A549 (cell line): ENCODE data around the gene KLK7. TPM values are rescaled to one million over a fixed set of nuclear protein-coding genes. Genes with fewer than 3 reads are reported as not detected.

Experiments
- ATAC-seq, 2 experiments: fragments of 200-7000 bp in 1 of 2; fragments of >200 bp in 1 of 2; cut with Nextera tagmentation in 1 of 2; cut with Tn5 transposase in 1 of 2; 3 replicates each; pipeline versions ENCODE4 v1.8.0 to v1.9.1; 2018 to 2020; ENCODE audit warnings: mild to moderate bottlenecking in 1 of 2, moderate library complexity in 1 of 2
- CTCF ChIA-PET: fragments of 300-600 bp; sonication (Branson Sonifier 250); formaldehyde crosslinking; extraction: SDS; loops from one replicate; lab custom pipeline; 2021; ENCODE audit warnings: antibody characterized with exemption, inconsistent platforms; lab: Yijun Ruan, JAX
- POLR2A ChIA-PET: fragments of 350-600 bp; formaldehyde crosslinking; extraction: SDS; loops from one replicate; lab custom pipeline; 2021; ENCODE audit warnings: antibody characterized with exemption, inconsistent platforms; lab: Yijun Ruan, JAX
- DNase-seq, 2 experiments: peaks; one replicate each; pipeline versions ENCODE4 v3.0.0 to v3.0.0-alpha.2; 2011 to 2016; ENCODE audit warnings: low read depth in 1 of 2, low spot score in 1 of 2
- FAIRE-seq: peaks from 2 replicates; lab custom pipeline; 2011; peaks lifted over from hg19 to GRCh38; lab: Jason Lieb, UNC
- H3K27ac ChIP-seq, 2 experiments: fragments of >200 bp; sonication (Bioruptor Twin); formaldehyde crosslinking; 3 replicates each; pipeline ENCODE4 v1.5.1; 2016 to 2017
- H3K4me1 ChIP-seq: fragments of >200 bp; sonication (Bioruptor Twin); formaldehyde crosslinking; 3 replicates; pipeline ENCODE4 v1.6.1; 2016
- H3K4me2 ChIP-seq: fragments of >200 bp; sonication (Bioruptor Twin); formaldehyde crosslinking; 3 replicates; pipeline ENCODE4 v1.6.1; 2016
- H3K4me3 ChIP-seq: fragments of >200 bp; sonication (Bioruptor Twin); formaldehyde crosslinking; 3 replicates; pipeline ENCODE4 v1.5.1; 2016
- H3K9me3 ChIP-seq: fragments of >200 bp; sonication (Bioruptor Twin); formaldehyde crosslinking; 3 replicates; pipeline ENCODE4 v1.6.1; 2016
- ATOH8 ChIP-seq: fragments of 250-450 bp; sonication (Bioruptor Pico); IDR thresholded peaks from 2 replicates; pipeline ENCODE4 v1.5.0; 2020; ENCODE audit warnings: low read depth, mild to moderate bottlenecking, moderate library complexity
- CBX2 ChIP-seq: fragments of 200-600 bp; sonication (generic); IDR thresholded peaks from 2 replicates; pipeline ENCODE4 v1.6.1; 2016; ENCODE audit warnings: low read depth, mild to moderate bottlenecking, borderline replicate concordance
- CEBPB ChIP-seq, 2 experiments: fragments of >200 bp in 1 of 2; sonication (Bioruptor Twin) in 1 of 2; formaldehyde crosslinking in 1 of 2; IDR thresholded peaks; 2 replicates each; pipeline ENCODE4 v1.6.1; 2012 to 2016
- CHD2 ChIP-seq: fragments of 150-350 bp; IDR thresholded peaks from 2 replicates; pipeline ENCODE4 v1.6.1; 2014; ENCODE audit warnings: low read length; ENCODE audit not compliant: partially characterized antibody
- CHD4 ChIP-seq: fragments of 200-600 bp; sonication (generic); IDR thresholded peaks from 2 replicates; pipeline ENCODE4 v1.6.1; 2016; ENCODE audit warnings: antibody characterized with exemption, mild to moderate bottlenecking, borderline replicate concordance
- FOXS1 ChIP-seq: fragments of 250-450 bp; sonication (Bioruptor Pico); IDR thresholded peaks from 2 replicates; pipeline ENCODE4 v1.5.0; 2020; ENCODE audit warnings: mild to moderate bottlenecking, moderate library complexity
- HDAC2 ChIP-seq: fragments of 200-600 bp; sonication (generic); IDR thresholded peaks from 2 replicates; pipeline ENCODE4 v1.6.1; 2016
- HES2 ChIP-seq: fragments of >200 bp; sonication (Bioruptor Twin); formaldehyde crosslinking; IDR thresholded peaks from 2 replicates; pipeline ENCODE4 v1.6.1; 2016
- HEYL ChIP-seq: fragments of 250-450 bp; sonication (Bioruptor Pico); IDR thresholded peaks from 2 replicates; pipeline ENCODE4 v1.8.0; 2021; ENCODE audit warnings: mild to moderate bottlenecking, moderate library complexity
- HMGXB4 ChIP-seq: fragments of 250-450 bp; sonication (Bioruptor Pico); IDR thresholded peaks from 2 replicates; pipeline ENCODE4 v1.5.0; 2021; ENCODE audit warnings: mild to moderate bottlenecking, moderate library complexity, borderline replicate concordance
- HOXA7 ChIP-seq: fragments of 250-450 bp; sonication (Bioruptor Pico); IDR thresholded peaks from 2 replicates; pipeline ENCODE4 v1.5.0; 2020; ENCODE audit warnings: mild to moderate bottlenecking, moderate library complexity
- HOXB5 ChIP-seq: fragments of 250-450 bp; sonication (Bioruptor Pico); IDR thresholded peaks from 2 replicates; pipeline ENCODE4 v1.5.0; 2020; ENCODE audit warnings: mild to moderate bottlenecking, moderate library complexity
- JUN ChIP-seq, 2 experiments: fragments of >200 bp; sonication (Bioruptor Twin); formaldehyde crosslinking; IDR thresholded peaks; 2 replicates in 1 of 2; 3 replicates in 1 of 2; pipeline ENCODE4 v1.6.1; 2016 to 2017
- JUNB ChIP-seq: fragments of >200 bp; sonication (Bioruptor Twin); formaldehyde crosslinking; IDR thresholded peaks from 2 replicates; pipeline ENCODE4 v1.6.1; 2016
- MAX ChIP-seq: IDR thresholded peaks from 2 replicates; pipeline ENCODE4 v1.6.1; 2012
- NFE2L2 ChIP-seq: fragments of 150-350 bp; conservative IDR thresholded peaks from 2 replicates; pipeline ENCODE4 v1.6.1; 2014; ENCODE audit warnings: low read length
- PHF8 ChIP-seq: fragments of 200-600 bp; sonication (generic); IDR thresholded peaks from 2 replicates; pipeline ENCODE4 v1.6.1; 2016; ENCODE audit warnings: low read depth, mild to moderate bottlenecking, antibody characterized with exemption, moderate library complexity, borderline replicate concordance
- POLR2AphosphoS2 ChIP-seq: conservative IDR thresholded peaks from 2 replicates; pipeline ENCODE4 v1.6.1; 2012; ENCODE audit warnings: low read length, improper control_type of control experiment, inconsistent platforms
- SMC3 ChIP-seq: fragments of >200 bp; sonication (Bioruptor Twin); formaldehyde crosslinking; IDR thresholded peaks from 3 replicates; pipeline ENCODE4 v1.6.1; 2018; ENCODE audit warnings: inconsistent platforms
- ZFP36 ChIP-seq: fragments of 450-650 bp; IDR thresholded peaks from 2 replicates; pipeline ENCODE4 v1.6.1; 2014; ENCODE audit warnings: borderline replicate concordance; ENCODE audit not compliant: partially characterized antibody
- WGBS: methylation state at CpG from one replicate; pipeline ENCODE4 v1.1.6; 2017; ENCODE audit errors: missing lambda C conversion rate; 5-methylcytosine and 5-hydroxymethylcytosine counted together
- polyA plus RNA-seq, 4 experiments: library from polyadenylated mRNA; depleted of rRNA in 3 of 4; stranded (reverse); fragments of >200 nt; fragmentation: RNase III in 1 of 4; extraction: RNeasy Plus Mini Kit Qiagen cat#74134 plus additional on column Dnase treatment in 1 of 4; gene quantifications; 2 replicates in 3 of 4; 3 replicates in 1 of 4; pipeline ENCODE4 v1.2.3, GENCODE V29; 2011 to 2017

KLK7 gene
- polyA plus RNA-seq, 2 of the 4 experiments (the other 2 are of a cell fraction), result not detected

- TF ChIP-seq HMGXB4 (CRISPR knock-in tag) (no peak), PHF8 (no peak), HEYL (CRISPR knock-in tag) (no peak), HES2 (no peak), NFE2L2 (no peak), MAX (no peak)
Observed at GRCh38 chr19:51025809-51026553, 42.3 kb upstream of the KLK7 start (continued).

GRCh38 chr19:51025401-51025800 is 41.7 kb upstream of the KLK7 start:
- H3K9me3 ChIP-seq, result no peaks in the 10 kb centered on the region
- no peak for ATAC-seq
- POLR2A ChIA-PET, result no interaction called here
- 65% methylated on average over 6 of the region's 6 CpGs for WGBS
- H3K4me3 ChIP-seq, result no peak overlapping the region
- FAIRE-seq, result no peak
- no peak overlapping the region for H3K27ac ChIP-seq
- no peak overlapping the region for H3K4me2 ChIP-seq
- no peak for TF ChIP-seq CEBPB (IDR thresholded peaks at IDR 0.05)
- no peaks in the 10 kb centered on the region for H3K4me1 ChIP-seq
- no peak for DNase-seq
- CTCF ChIA-PET, result interaction anchor here (0.7 to 2.1 kb wide), 3 partner anchors 8 to 283 kb away, joined by 3 to 8 read pairs (median 8); no protein-coding TSS in a partner anchor

- Histone ChIP-seq H3K4me3 (no peak overlapping the region), H3K4me1 (no peaks in the 10 kb centered on the region), H3K9me3 (no peaks in the 10 kb centered on the region), H3K4me2 (no peak overlapping the region), H3K27ac (no peak overlapping the region)
- no peak for TF ChIP-seq ATOH8 (CRISPR knock-in tag)
- TF ChIP-seq JUNB, result no peak
- TF ChIP-seq SMC3, result no peak
- TF ChIP-seq ZFP36, result no peak
- TF ChIP-seq JUN (IDR thresholded peaks at IDR 0.05), result no peak
- TF ChIP-seq HOXB5 (CRISPR knock-in tag), result no peak
- TF ChIP-seq POLR2AphosphoS2, result no peak
- TF ChIP-seq NFE2L2, result no peak
- no peak for TF ChIP-seq HDAC2
- no peak for TF ChIP-seq CHD4
- TF ChIP-seq HOXA7 (CRISPR knock-in tag), result no peak
- TF ChIP-seq FOXS1 (CRISPR knock-in tag), result no peak
- TF ChIP-seq PHF8, result no peak
- TF ChIP-seq CHD2, result no peak
- TF ChIP-seq CBX2, result no peak
- DNase-seq (no peak), ATAC-seq (no peak), FAIRE-seq (no peak)
- ChIA-PET CTCF (interaction anchor here (0.7 to 2.1 kb wide), 3 partner anchors 8 to 284 kb away, joined by 3 to 8 read pairs (median 8); no protein-coding TSS in a partner anchor), POLR2A (no interaction called here)
- 16% methylated on average over 5 of the region's 5 CpGs for WGBS
Observed at GRCh38 chr19:51024924-51025323, 41.2 kb upstream of the KLK7 start.
